ENCODE results near the gene ARPC5L. TPM values are rescaled to one million over a fixed set of nuclear protein-coding genes. Genes with fewer than 3 reads are reported as not detected.

Gene ARPC5L
- 30.1 to 36.0 TPM (median 35.1 TPM) in 3 replicates for total RNA-seq
- long read RNA-seq, transcript ARPC5L-201 (4 exons, 1,325 nt), result major isoform, 54 of 68 reads
- long read RNA-seq, partial matches to known transcripts, result 3 of 68 reads
- long read RNA-seq, other reads (novel, unspliced or antisense), result 9 of 68 reads

GRCh38 chr9:124861342-124862229 is at the start of gene ARPC5L, which contains the start of gene RPL35:
ARPC5L (plus strand) TSS chr9:124862130; CDS start chr9:124869291, 7,161 bp downstream.
RPL35 (minus strand) TSS chr9:124861957; CDS start chr9:124861912, 45 bp downstream.
- TF ChIP-seq CTCF (IDR thresholded peaks at IDR 0.05), result peak; percentile 74
- Mint-ChIP-seq H3K36me3 (ENCODE audit: low read depth) (peaks cover 15% of the 10 kb centered on the region), H3K4me3 (ENCODE audit: unreplicated experiment) (peak within 1 kb of the TSS; percentile 90), H3K4me1 (ENCODE audit: low read depth) (peaks cover 35% of the 10 kb centered on the region), H3K27ac (ENCODE audit: unreplicated experiment) (peak within 1 kb of the TSS; percentile 97), H3K27me3 (ENCODE audit: low read depth) (no peaks in the 10 kb centered on the region), H3K9me3 (ENCODE audit: low read depth) (no peaks in the 10 kb centered on the region)
- DNase-seq (ENCODE audit: low spot score), result peak; percentile 97

GRCh38 chr9:124812441-124812876 is 49.5 kb upstream of the ARPC5L start:
- Mint-ChIP-seq H3K4me1 (ENCODE audit: low read depth) (peaks cover 50% of the 10 kb centered on the region), H3K4me3 (ENCODE audit: unreplicated experiment) (peak overlapping the region; percentile 2), H3K36me3 (ENCODE audit: low read depth) (peaks cover 5% of the 10 kb centered on the region), H3K27me3 (ENCODE audit: low read depth) (no peaks in the 10 kb centered on the region), H3K27ac (ENCODE audit: unreplicated experiment) (peak overlapping the region; percentile 98), H3K9me3 (ENCODE audit: low read depth) (no peaks in the 10 kb centered on the region)
- DNase-seq (ENCODE audit: low spot score), result no peak
- peak; percentile 16 for TF ChIP-seq CTCF (IDR thresholded peaks at IDR 0.05)

GRCh38 chr9:124813041-124813440 is 48.9 kb upstream of the ARPC5L start:
- no peak for TF ChIP-seq CTCF (IDR thresholded peaks at IDR 0.05)
- Mint-ChIP-seq H3K9me3 (ENCODE audit: low read depth) (no peaks in the 10 kb centered on the region), H3K4me1 (ENCODE audit: low read depth) (peaks cover 51% of the 10 kb centered on the region), H3K27me3 (ENCODE audit: low read depth) (no peaks in the 10 kb centered on the region), H3K27ac (ENCODE audit: unreplicated experiment) (peak overlapping the region; percentile 98), H3K36me3 (ENCODE audit: low read depth) (peaks cover 5% of the 10 kb centered on the region), H3K4me3 (ENCODE audit: unreplicated experiment) (peak overlapping the region; percentile 2)
- no peak for DNase-seq (ENCODE audit: low spot score)

GRCh38 chr9:124813501-124814163 is 48.3 kb upstream of the ARPC5L start:
- Mint-ChIP-seq H3K9me3 (ENCODE audit: low read depth) (no peaks in the 10 kb centered on the region), H3K27ac (ENCODE audit: unreplicated experiment) (peak overlapping the region; percentile 98), H3K36me3 (ENCODE audit: low read depth) (no peaks in the 10 kb centered on the region), H3K4me1 (ENCODE audit: low read depth) (peaks cover 53% of the 10 kb centered on the region), H3K27me3 (ENCODE audit: low read depth) (no peaks in the 10 kb centered on the region), H3K4me3 (ENCODE audit: unreplicated experiment) (no peak overlapping the region)
- DNase-seq (ENCODE audit: low spot score), result no peak
- TF ChIP-seq CTCF (IDR thresholded peaks at IDR 0.05), result no peak

- H3K9me3 Mint-ChIP-seq (ENCODE audit: low read depth), result no peaks in the 10 kb centered on the region
- no peak overlapping the region for H3K4me3 Mint-ChIP-seq (ENCODE audit: unreplicated experiment)
- peaks cover 57% of the 10 kb centered on the region for H3K4me1 Mint-ChIP-seq (ENCODE audit: low read depth)
- no peaks in the 10 kb centered on the region for H3K36me3 Mint-ChIP-seq (ENCODE audit: low read depth)
- H3K27me3 Mint-ChIP-seq (ENCODE audit: low read depth), result no peaks in the 10 kb centered on the region
- TF ChIP-seq CTCF (IDR thresholded peaks at IDR 0.05), result no peak
- H3K27ac Mint-ChIP-seq (ENCODE audit: unreplicated experiment), result peak overlapping the region; percentile 98
- DNase-seq (ENCODE audit: low spot score), result no peak
Observed at GRCh38 chr9:124814164-124814535, 47.8 kb upstream of the ARPC5L start.
